HG02973 (cell line): Measurements from ENCODE around the gene FAM117A.

ENCODE experiments used
- ATAC-seq: cut with Tn5 transposase; IDR thresholded peaks from one replicate; pipeline ENCODE4 v1.9.1; 2021; ENCODE audit warnings: moderate library complexity; ENCODE audit not compliant: unreplicated experiment

Gene FAM117A

DNA sequence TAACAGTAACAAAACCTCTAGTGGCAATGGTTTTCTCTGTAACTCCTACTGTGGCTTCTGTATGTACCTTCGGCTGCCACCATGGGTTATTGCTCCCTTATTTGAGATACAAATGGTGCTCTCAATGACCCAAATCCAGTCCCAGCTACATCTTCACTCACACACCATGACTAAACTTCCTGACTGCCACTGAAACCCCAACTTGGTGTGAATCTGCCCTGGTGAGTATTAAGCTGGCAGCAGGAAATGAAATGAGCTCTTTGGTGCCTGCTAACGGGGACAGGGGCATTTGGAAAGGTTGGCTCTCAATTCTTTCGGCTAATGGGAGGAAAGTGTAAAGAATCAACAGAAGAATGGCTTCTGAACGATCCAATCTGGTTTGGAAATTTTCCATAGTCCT, 48.7 kb downstream of the FAM117A start:
- ATAC-seq, result no peak

DNA sequence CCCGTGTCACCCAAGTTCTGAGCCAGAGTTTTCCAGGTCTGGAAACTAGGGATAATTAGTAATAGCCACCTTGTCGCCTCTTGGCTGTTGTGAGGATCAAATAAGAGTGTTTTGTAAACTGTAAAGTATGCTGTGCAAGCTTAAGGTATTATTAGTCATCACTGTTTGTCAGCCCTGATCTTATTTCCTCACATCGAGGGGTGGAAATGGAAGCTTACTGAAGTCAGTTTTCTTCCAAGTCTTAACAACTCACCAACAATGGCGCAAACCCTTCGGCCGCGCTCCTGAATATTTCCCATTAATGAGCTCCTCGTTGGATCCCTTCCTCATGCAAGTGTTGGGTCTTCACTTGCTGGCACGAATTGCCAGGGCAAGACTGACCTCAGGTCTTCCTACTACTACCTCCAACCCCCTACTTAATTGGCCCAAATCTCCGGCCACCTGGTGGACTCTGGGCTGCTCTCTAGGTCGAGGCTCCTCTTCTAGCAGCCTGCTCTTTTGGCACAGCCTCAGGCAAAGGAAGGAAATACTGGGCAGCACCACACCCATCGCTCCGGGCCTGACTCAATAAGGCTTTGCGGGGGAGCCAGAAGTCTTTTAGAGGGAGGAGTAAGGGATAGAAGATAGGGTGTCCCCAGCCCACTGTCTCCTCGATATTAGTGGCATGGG, 55.3 kb downstream of the FAM117A start:
- ATAC-seq, result no peak

DNA sequence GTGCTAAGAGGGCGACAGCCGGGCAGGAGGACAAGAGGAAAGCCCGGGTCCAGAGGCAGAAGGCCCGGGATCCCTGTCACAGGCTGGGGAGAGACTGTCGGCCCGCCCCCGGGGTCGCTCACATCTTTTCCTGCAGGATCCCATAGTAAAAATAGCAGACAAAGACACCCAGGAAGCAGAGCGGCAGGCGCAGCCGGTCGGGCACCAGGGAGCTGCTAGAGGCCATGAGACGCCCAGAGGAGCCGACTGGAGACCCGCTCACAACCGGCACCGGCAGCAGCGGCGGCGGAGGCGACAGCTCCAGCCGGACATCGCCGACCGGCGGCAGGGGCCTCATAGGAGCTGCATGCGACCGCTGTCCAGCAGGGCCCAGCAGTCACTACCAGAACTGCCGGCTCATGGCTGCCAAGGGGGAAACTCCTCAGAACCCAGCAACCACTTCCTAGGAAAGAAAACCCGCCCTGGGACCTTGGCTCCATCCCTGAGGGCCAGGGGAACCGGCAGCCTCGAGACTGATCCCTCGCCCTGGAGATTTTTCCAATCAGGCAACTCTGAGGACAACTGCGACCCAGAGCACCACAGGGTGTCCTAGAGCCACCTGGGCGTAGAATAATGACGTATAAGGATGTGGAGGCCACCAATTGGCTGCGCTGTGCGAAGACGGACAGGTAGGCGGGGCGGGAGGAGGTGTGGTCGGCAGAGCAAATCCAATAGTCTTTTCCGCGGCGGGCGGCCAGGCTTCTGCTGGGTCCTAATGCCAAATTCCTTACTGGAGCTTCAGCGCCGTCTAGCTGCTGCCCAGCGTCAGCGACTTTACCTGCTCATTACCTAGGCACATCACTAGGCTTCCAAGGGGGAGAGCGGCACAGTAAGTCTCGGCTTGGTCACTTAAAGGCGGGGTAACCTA, 56.1 kb downstream of the FAM117A start, which contains the start of gene SLC35B1:
Gene SLC35B1 (minus strand): TSS at position 357 of the 907 bp plus-strand sequence. CDS start 131 bp downstream, at position 226.
- ATAC-seq, result peak; percentile 78

DNA sequence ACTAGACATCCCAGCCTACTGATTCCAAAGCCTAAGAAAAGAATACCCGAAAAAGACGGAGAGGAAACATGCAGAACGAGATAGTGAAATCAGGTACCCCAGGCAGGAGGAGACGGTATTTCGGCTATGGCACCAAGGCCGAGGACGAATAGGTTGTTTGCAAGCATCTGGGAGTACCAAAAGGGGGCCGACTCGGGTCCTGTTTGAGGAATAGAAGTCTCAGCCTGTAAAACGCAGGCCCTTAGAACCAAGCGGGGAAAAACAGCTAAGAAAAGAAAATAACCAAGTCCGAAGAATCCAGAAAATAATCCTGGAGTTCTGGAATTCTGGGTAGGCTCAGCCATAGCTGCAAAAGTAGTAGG, 56.7 kb downstream of the FAM117A start:
- no peak for ATAC-seq

- ATAC-seq, result no peak
Measured at GRCh38 chr17:49705254-49705653, 58.7 kb downstream of the FAM117A start.

DNA sequence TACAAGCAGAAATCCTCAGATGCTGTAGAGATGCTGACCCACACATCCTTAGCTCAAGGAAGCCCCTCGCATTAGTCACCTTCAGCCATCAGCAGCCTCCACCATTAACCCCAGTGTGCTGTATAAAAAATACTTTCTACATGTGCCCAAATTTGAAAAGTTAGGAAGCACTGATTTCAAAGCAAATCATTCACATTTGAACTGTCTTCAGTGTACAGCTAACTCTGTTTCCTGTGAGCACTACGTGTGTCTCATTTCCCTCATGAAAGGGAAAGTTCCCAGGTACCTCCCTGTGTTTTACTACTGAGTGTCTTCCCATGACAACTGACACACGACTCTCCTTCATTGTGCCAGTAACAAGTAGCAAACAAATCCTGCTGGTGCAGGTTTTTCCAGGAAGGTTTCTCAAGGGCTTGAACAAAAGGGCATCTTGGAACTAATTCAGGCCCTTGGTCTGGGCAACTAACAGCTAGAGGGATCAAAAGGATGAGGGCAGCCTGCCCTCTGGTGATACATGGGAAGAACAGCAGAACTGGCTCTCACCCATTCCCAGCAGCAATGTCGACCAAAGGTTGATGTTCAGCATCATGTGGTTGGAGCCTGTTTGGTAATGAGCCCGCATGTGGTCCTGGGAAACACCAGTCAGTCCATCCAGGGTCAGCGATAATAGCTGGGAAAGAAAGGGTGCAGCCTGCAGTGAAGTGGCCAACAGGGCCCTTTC, 60.2 kb downstream of the FAM117A start:
- ATAC-seq, result no peak

- no peak for ATAC-seq
Measured at GRCh38 chr17:49700960-49701359, 63.0 kb downstream of the FAM117A start.

DNA sequence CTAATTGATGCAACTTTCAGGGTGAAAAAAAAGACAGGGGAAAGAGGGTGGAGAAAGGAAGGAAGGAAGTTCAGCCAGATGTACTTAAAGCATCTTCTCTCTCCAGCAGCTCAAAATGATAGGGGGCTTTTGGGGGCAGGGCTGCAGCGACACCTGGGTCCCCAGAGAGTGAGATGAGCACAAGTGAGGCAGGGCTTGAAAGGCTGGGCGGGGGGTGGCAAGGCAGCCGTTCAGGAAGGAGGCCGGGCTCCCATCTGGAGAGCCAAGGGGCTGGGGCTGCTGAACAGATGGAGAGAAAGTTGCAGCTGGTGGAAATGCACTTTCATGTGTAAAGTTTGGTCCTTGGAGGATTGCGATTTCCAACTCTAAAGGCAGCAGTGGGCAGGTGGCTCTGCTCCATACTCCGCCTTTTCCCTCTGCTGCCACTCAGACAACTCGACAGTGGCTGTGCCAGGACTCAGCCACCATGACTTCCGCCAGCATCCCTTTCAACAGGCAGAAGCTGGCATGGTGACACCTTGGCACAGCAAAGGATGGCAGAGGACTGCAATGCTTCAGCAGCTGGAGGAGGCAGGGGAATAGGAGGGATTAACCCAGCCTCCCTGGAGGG, 63.9 kb downstream of the FAM117A start:
- no peak for ATAC-seq

GRCh38 chr17:49698005-49698404, 65.9 kb downstream of the FAM117A start:
- no peak for ATAC-seq

DNA sequence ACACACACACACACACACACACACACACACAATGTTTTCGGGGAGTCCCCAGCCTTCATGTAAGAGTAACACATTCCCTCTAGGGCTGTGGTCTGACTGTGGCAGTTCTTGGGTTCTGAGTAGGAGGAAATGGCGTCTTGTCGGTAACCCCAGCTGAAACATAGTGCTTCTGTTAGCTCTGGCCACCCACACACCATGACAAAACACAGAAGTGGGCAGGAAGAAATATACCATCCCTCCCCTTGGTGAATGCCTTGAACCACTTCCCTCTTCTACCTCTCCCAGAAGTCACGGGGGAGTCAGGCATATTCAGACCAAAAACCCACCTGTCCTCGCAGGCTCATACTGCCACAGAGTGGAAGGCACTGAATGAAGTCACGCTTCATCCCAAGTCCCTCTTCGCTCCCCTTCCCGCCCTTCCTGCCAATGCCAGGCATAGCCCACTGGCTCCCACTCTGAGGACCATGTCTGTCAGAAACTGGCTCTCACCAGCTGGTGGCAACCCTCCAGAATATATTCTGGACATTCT, 67.6 kb downstream of the FAM117A start:
- ATAC-seq, result no peak

- ATAC-seq, result no peak
Measured at GRCh38 chr17:49695698-49696232, 68.2 kb downstream of the FAM117A start.

GRCh38 chr17:49694847-49695697, 68.9 kb downstream of the FAM117A start:
- ATAC-seq, result no peak

- no peak for ATAC-seq
Measured at GRCh38 chr17:49692751-49693150, 71.2 kb downstream of the FAM117A start.

- no peak for ATAC-seq
Measured at GRCh38 chr17:49691677-49692191, 72.2 kb downstream of the FAM117A start.

- no peak for ATAC-seq
Measured at GRCh38 chr17:49691086-49691676, 72.8 kb downstream of the FAM117A start.

- no peak for ATAC-seq
Measured at GRCh38 chr17:49690256-49690655, 73.7 kb downstream of the FAM117A start.

DNA sequence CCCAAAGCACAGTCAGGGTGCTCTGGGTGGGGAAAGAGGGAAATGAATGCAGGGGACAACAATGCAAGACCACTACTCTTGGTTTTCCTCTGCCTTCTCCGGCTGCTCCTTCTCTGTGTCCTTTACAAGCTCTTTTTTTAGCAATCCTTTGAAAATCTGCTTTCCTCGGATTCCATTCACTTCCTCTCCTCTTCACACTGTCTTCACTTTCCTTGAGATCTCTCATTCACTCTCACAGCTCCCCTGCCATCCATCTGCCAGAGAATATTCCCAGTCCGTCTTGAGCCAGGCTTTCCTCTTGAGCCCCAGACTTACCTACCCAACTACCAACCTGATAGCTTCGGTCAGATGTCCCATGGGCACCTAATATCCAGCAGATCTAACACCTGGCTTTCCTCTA, 75.1 kb downstream of the FAM117A start:
- no peak for ATAC-seq

- no peak for ATAC-seq
Measured at GRCh38 chr17:49687878-49688491, 75.9 kb downstream of the FAM117A start.
